NT2/D1 (cell line): ENCODE results near the gene SHQ1.

Source experiments
- DNase-seq: peaks from one replicate; pipeline ENCODE4 v3.0.0-alpha.2; 2011; ENCODE audit warnings: low read depth, low spot score
- H3K27me3 ChIP-seq: 2 replicates; pipeline ENCODE4 v1.6.0; 2011; ENCODE audit warnings: mild to moderate bottlenecking; ENCODE audit not compliant: insufficient read length, insufficient read depth
- H3K36me3 ChIP-seq: 2 replicates; pipeline ENCODE4 v1.6.1; 2011; ENCODE audit warnings: mild to moderate bottlenecking, low read length, mixed read lengths; ENCODE audit not compliant: insufficient read depth, insufficient read length
- H3K4me1 ChIP-seq: 2 replicates; pipeline ENCODE4 v1.5.1; 2011; ENCODE audit not compliant: insufficient read depth, insufficient read length
- H3K4me3 ChIP-seq: 2 replicates; pipeline ENCODE4 v1.5.1; 2011; ENCODE audit warnings: low read depth; ENCODE audit not compliant: insufficient read length
- H3K9ac ChIP-seq: 2 replicates; pipeline ENCODE4 v1.6.0; 2011; ENCODE audit warnings: low read depth; ENCODE audit not compliant: insufficient read length
- H3K9me3 ChIP-seq: 2 replicates; pipeline ENCODE4 v1.5.1; 2011; ENCODE audit warnings: mild to moderate bottlenecking, low read length; ENCODE audit not compliant: insufficient read depth
- SUZ12 ChIP-seq: IDR thresholded peaks from 2 replicates; pipeline ENCODE4 v1.6.1; 2011; ENCODE audit not compliant: insufficient read length, insufficient read depth; ENCODE audit errors: extremely low read depth
- YY1 ChIP-seq: IDR thresholded peaks from 2 replicates; pipeline ENCODE4 v1.6.1; 2011; ENCODE audit not compliant: insufficient read length, insufficient read depth
- ZNF274 ChIP-seq: IDR thresholded peaks from 2 replicates; pipeline ENCODE4 v1.6.1; 2011; ENCODE audit warnings: mild to moderate bottlenecking, low read depth, low read length

SHQ1 gene

DNA sequence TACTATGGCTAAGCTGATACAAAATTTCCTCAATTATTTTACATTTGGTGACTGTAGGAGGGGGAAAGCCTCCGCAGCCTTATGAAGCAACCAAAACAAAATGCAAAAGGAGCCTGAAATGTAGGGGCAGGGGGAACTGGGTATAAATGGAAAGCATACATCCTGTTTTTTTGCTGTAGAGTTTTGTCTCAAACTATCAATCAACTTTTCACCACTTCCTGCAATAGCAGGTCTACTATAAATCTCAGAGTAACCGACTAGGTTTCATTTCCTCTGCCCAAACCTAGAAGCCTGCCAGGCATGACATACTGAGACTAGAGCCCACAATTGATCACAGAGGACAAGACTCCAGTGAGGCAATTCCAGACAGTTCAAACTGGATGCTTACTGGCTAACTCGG is 91.3 kb downstream of the SHQ1 start:
- Histone ChIP-seq H3K9ac (no peak overlapping the region), H3K36me3 (peaks cover 8% of the 10 kb centered on the region), H3K4me3 (no peak overlapping the region), H3K4me1 (no peaks in the 10 kb centered on the region), H3K27me3 (no peaks in the 10 kb centered on the region), H3K9me3 (no peaks in the 10 kb centered on the region)
- no peak for DNase-seq
- TF ChIP-seq ZNF274, result no peak
- TF ChIP-seq SUZ12, result no peak
- TF ChIP-seq YY1, result no peak

DNA sequence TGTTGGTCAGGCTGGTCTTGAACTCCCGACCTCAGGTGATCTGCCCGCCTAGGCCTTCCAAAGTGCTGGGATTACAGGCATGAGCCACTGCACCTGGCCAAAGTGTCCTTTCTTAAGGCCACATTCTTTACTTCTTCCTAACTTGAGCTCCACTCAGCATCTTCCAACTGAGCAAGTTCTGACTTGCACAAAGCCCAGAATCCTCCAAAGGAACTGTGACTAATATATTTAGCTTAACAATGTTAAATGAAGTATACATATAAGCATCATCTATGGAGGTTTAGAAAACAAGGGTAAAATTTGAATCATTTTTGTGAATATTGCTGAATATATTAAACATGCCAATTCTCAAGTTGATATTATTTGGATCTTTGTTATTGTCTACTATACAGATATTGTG is 93.7 kb downstream of the SHQ1 start:
- Histone ChIP-seq H3K4me1 (no peaks in the 10 kb centered on the region), H3K27me3 (no peaks in the 10 kb centered on the region), H3K36me3 (peaks cover 13% of the 10 kb centered on the region), H3K9ac (no peak overlapping the region), H3K9me3 (no peaks in the 10 kb centered on the region), H3K4me3 (no peak overlapping the region)
- DNase-seq, result no peak
- no peak for TF ChIP-seq YY1
- no peak for TF ChIP-seq SUZ12
- no peak for TF ChIP-seq ZNF274

GRCh38 chr3:72753495-72753894 is 94.8 kb downstream of the SHQ1 start:
- Histone ChIP-seq H3K4me3 (no peak overlapping the region), H3K9me3 (no peaks in the 10 kb centered on the region)
- TF ChIP-seq YY1, result no peak
- TF ChIP-seq ZNF274, result no peak
- no peak for TF ChIP-seq SUZ12

GRCh38 chr3:72750405-72750965 is 97.8 kb downstream of the SHQ1 start:
- peaks cover 8% of the 10 kb centered on the region for H3K36me3 ChIP-seq
- no peaks in the 10 kb centered on the region for H3K4me1 ChIP-seq
- H3K4me3 ChIP-seq, result no peak overlapping the region
- H3K27me3 ChIP-seq, result no peaks in the 10 kb centered on the region
- DNase-seq, result no peak
- H3K9ac ChIP-seq, result no peak overlapping the region
- H3K9me3 ChIP-seq, result no peaks in the 10 kb centered on the region
- TF ChIP-seq YY1, result no peak
- no peak for TF ChIP-seq SUZ12
- no peak for TF ChIP-seq ZNF274

More at GRCh38 chr3:72753495-72753894, 94.8 kb downstream of the SHQ1 start:
- peaks cover 8% of the 10 kb centered on the region for H3K36me3 ChIP-seq
- H3K4me1 ChIP-seq, result no peaks in the 10 kb centered on the region
- no peaks in the 10 kb centered on the region for H3K27me3 ChIP-seq
- H3K9ac ChIP-seq, result no peak overlapping the region
- no peak for DNase-seq

DNA sequence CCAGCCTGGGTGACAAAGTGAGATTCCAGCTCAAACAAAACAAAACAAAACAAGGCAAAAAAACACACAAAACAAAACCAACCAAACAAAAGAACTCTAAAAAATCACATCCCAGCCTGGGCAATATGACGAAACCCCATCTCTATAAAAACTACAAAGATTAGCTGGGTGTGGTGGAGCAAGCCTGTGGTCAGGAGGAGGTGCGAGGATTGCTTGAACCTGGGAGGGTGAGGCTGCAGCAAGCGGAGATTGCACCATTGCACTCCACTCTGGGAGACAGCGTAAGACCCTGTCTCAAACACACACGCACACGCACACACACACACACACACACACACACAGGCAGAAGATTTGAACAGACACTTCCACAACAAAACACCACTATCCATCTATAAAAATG is 99.6 kb downstream of the SHQ1 start:
- TF ChIP-seq YY1, result no peak
- TF ChIP-seq ZNF274, result no peak
- TF ChIP-seq SUZ12, result no peak
- no peaks in the 10 kb centered on the region for H3K4me1 ChIP-seq
- no peak overlapping the region for H3K4me3 ChIP-seq
- no peak for DNase-seq
- H3K9ac ChIP-seq, result no peak overlapping the region
- H3K9me3 ChIP-seq, result no peaks in the 10 kb centered on the region
- H3K36me3 ChIP-seq, result peaks cover 6% of the 10 kb centered on the region
- H3K27me3 ChIP-seq, result no peaks in the 10 kb centered on the region

DNA sequence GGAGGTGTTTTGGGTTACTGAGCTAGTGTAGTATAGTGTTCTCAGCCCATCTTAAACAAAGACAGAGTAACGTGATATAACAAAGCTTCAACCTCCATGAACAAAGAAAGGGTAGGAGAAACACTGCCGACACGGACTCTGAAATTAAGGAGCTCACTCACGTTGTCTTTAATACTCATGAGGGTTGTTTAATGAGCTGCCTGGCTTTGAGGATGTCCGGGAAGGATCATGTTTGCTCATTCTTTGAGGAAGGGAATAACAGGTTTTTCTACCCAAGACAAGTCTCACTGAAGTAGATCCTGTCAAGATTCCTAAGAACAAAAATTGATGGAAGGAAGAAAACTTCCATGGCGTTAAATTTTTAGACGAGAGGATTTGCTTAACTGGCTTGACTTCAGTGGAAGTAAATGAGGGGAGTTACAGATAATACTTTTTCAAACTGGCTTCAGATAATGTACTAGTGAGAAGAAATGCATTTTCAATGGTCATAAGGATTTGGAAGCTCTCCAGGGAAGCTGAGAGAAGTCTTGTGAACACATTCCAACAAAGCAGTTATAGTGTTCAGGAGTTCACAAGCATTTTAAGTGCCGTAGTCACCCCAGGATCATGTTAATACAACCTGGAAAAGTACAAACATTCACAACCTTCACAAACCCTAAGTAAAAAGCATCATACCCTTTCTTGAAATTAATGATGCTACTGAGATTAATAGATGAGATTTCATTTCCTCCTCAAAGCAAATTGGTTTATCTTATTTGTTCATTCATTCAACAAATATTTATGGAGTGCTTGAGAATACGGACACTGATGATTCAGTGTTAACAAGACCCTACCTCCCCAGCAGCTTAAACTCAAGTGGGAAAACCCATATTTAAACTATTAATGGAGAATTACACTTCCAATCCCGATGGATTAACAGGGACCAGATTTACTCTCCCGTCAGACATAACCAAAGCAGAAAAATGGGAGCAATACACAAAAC is 101.5 kb downstream of the SHQ1 start:
- Histone ChIP-seq H3K4me1 (no peaks in the 10 kb centered on the region), H3K36me3 (peaks cover 6% of the 10 kb centered on the region), H3K27me3 (no peaks in the 10 kb centered on the region), H3K9me3 (no peaks in the 10 kb centered on the region), H3K4me3 (no peak overlapping the region), H3K9ac (no peak overlapping the region)
- no peak for DNase-seq
- TF ChIP-seq SUZ12 (no peak), YY1 (no peak), ZNF274 (no peak)

GRCh38 chr3:72745146-72745999 is 102.9 kb downstream of the SHQ1 start:
- Histone ChIP-seq H3K9me3 (no peaks in the 10 kb centered on the region), H3K36me3 (peaks cover 4% of the 10 kb centered on the region), H3K4me1 (no peaks in the 10 kb centered on the region), H3K27me3 (no peaks in the 10 kb centered on the region), H3K9ac (no peak overlapping the region), H3K4me3 (no peak overlapping the region)
- TF ChIP-seq SUZ12 (no peak), ZNF274 (no peak), YY1 (no peak)
- no peak for DNase-seq
